Measurements from ENCODE around the gene SAP30BP. TPM values are rescaled to one million over a fixed set of nuclear protein-coding genes. Genes with fewer than 3 reads are reported as not detected.

The SAP30BP gene
- total and polyA plus RNA-seq, 4 donors = 20.9 to 33.4 (median 30.2) TPM

GRCh38 chr17:75645889-75646637, 21.1 kb upstream of the SAP30BP start:
- Histone ChIP-seq H3K9ac (ENCODE audit: low read depth in 1 of 2, low read length in 2 of 2) (peak overlapping the region; percentile 24 to 85), H3K36me3 (ENCODE audit: control insufficient read depth in 4 of 4, insufficient read depth in 3 of 4, low read depth in 1 of 4, low read length in 3 of 4) (peaks cover 4 to 23% (median 11%) of the 10 kb centered on the region in 4 donors), H3K4me3 (ENCODE audit: low read depth in 1 of 3, low read length in 3 of 3) (peak overlapping the region in 1 of 3 donors; percentile 16), H3K27ac (ENCODE audit: low read depth in 1 of 2, low read length in 2 of 2) (peak overlapping the region; percentile 81 to 90), H3K9me3 (ENCODE audit: control insufficient read depth in 4 of 4, low read length in 3 of 4) (no peaks in the 10 kb centered on the region), H3K4me1 (ENCODE audit: control insufficient read depth in 4 of 4, insufficient read depth in 4 of 4, low read length in 3 of 4) (peaks cover 6 to 17% (median 11%) of the 10 kb centered on the region in 4 donors), H3K27me3 (ENCODE audit: control insufficient read depth in 4 of 4, insufficient read depth in 4 of 4, low read length in 3 of 4) (no peaks in the 10 kb centered on the region)
- 25% methylated on average over 17 of the region's 17 CpGs for WGBS
- DNase-seq (ENCODE audit: low spot score) = peak; percentile 72
- TF ChIP-seq HNF4G (IDR thresholded peaks at IDR 0.05) = peak; percentile 82
- TF ChIP-seq GABPA (IDR thresholded peaks at IDR 0.05 in 1 of 2, conservative IDR thresholded peaks at IDR 0.05 in 1 of 2) = peak; percentile 45 to 90
- no peak for TF ChIP-seq FOXA1 (IDR thresholded peaks at IDR 0.05)
- TF ChIP-seq HNF4A (conservative IDR thresholded peaks at IDR 0.05) = peak; percentile 95 to 96
- peak; percentile 63 for TF ChIP-seq TAF1 (conservative IDR thresholded peaks at IDR 0.05)
- TF ChIP-seq ZBTB33 (IDR thresholded peaks at IDR 0.05) = no peak
- no peak for TF ChIP-seq EGR1 (IDR thresholded peaks at IDR 0.05; ENCODE audit: low read depth in 2 of 2)
- TF ChIP-seq MAX (IDR thresholded peaks at IDR 0.05) = no peak
- TF ChIP-seq JUND (IDR thresholded peaks at IDR 0.05) = peak in 1 of 2 donors; percentile 32
- no peak for TF ChIP-seq CTCF (IDR thresholded peaks at IDR 0.05; ENCODE audit: low read depth, low read length, missing input control)
- peak; percentile 91 for TF ChIP-seq SP1 (IDR thresholded peaks at IDR 0.05)
- TF ChIP-seq RXRA (IDR thresholded peaks at IDR 0.05) = peak; percentile 63 to 75
- no peak for TF ChIP-seq ATF3 (IDR thresholded peaks at IDR 0.05)
- TF ChIP-seq YY1 (IDR thresholded peaks at IDR 0.05) = peak; percentile 73
- no peak for TF ChIP-seq FOXA2 (IDR thresholded peaks at IDR 0.05)
- peak; percentile 24 for TF ChIP-seq NR2F2 (IDR thresholded peaks at IDR 0.05)
- peak; percentile 86 for TF ChIP-seq REST (IDR thresholded peaks at IDR 0.05)
- peak in 1 of 2 donors; percentile 39 for TF ChIP-seq RAD21 (IDR thresholded peaks at IDR 0.05)
